ENCODE results near the gene SPP2.

Gene SPP2

GRCh38 chr2:234075947-234076346 lies 25.4 kb downstream of the SPP2 start:
- no peak overlapping the region for H3K4me3 ChIP-seq (replicated peaks; ENCODE audit: insufficient read depth, low read length)
- H3K27ac ChIP-seq (replicated peaks): no peak overlapping the region
- TF ChIP-seq GABPA (IDR thresholded peaks at IDR 0.05; ENCODE audit: low read depth) (no peak), CTCF (IDR thresholded peaks at IDR 0.05; ENCODE audit: insufficient read depth, low read length) (no peak), SPI1 (IDR thresholded peaks at IDR 0.05; ENCODE audit: borderline replicate concordance, low read depth) (no peak), REST (IDR thresholded peaks at IDR 0.05; ENCODE audit: insufficient replicate concordance, low read depth) (no peak), POLR2AphosphoS5 (IDR thresholded peaks at IDR 0.05; ENCODE audit: low read depth) (no peak)
- DNase-seq (ENCODE audit: low read depth in 1 of 2, low spot score in 1 of 2): no peak
- H3K27me3 ChIP-seq (ENCODE audit: insufficient read depth, poor library complexity, severe bottlenecking): no peaks in the 10 kb centered on the region

GRCh38 chr2:234076451-234076850 lies 25.9 kb downstream of the SPP2 start:
- no peak for DNase-seq (ENCODE audit: low read depth in 1 of 2, low spot score in 1 of 2)
- H3K4me3 ChIP-seq (replicated peaks; ENCODE audit: insufficient read depth, low read length): no peak overlapping the region
- H3K27ac ChIP-seq (replicated peaks): no peak overlapping the region
- H3K27me3 ChIP-seq (ENCODE audit: insufficient read depth, poor library complexity, severe bottlenecking): no peaks in the 10 kb centered on the region
- no peak for TF ChIP-seq GABPA (IDR thresholded peaks at IDR 0.05; ENCODE audit: low read depth)
- no peak for TF ChIP-seq CTCF (IDR thresholded peaks at IDR 0.05; ENCODE audit: insufficient read depth, low read length)
- TF ChIP-seq REST (IDR thresholded peaks at IDR 0.05; ENCODE audit: insufficient replicate concordance, low read depth): no peak
- no peak for TF ChIP-seq SPI1 (IDR thresholded peaks at IDR 0.05; ENCODE audit: borderline replicate concordance, low read depth)
- no peak for TF ChIP-seq POLR2AphosphoS5 (IDR thresholded peaks at IDR 0.05; ENCODE audit: low read depth)

- Histone ChIP-seq H3K27me3 (ENCODE audit: insufficient read depth, poor library complexity, severe bottlenecking) (no peaks in the 10 kb centered on the region), H3K4me3 (replicated peaks; ENCODE audit: insufficient read depth, low read length) (no peak overlapping the region), H3K27ac (replicated peaks) (no peak overlapping the region)
- DNase-seq (ENCODE audit: low read depth in 1 of 2, low spot score in 1 of 2): no peak
- TF ChIP-seq POLR2AphosphoS5 (IDR thresholded peaks at IDR 0.05; ENCODE audit: low read depth) (no peak), SPI1 (IDR thresholded peaks at IDR 0.05; ENCODE audit: borderline replicate concordance, low read depth) (no peak)
These were observed 27.6 kb downstream of the SPP2 start for GRCh38 chr2:234078129-234078528.

GRCh38 chr2:234081970-234082822 lies 31.7 kb downstream of the SPP2 start:
- Histone ChIP-seq H3K27ac (replicated peaks) (no peak overlapping the region), H3K27me3 (ENCODE audit: insufficient read depth, poor library complexity, severe bottlenecking) (peaks cover 2% of the 10 kb centered on the region), H3K4me3 (replicated peaks; ENCODE audit: insufficient read depth, low read length) (no peak overlapping the region)
- no peak for DNase-seq (ENCODE audit: low read depth in 1 of 2, low spot score in 1 of 2)
- no peak for TF ChIP-seq SPI1 (IDR thresholded peaks at IDR 0.05; ENCODE audit: borderline replicate concordance, low read depth)
- no peak for TF ChIP-seq POLR2AphosphoS5 (IDR thresholded peaks at IDR 0.05; ENCODE audit: low read depth)
- no peak for TF ChIP-seq CTCF (IDR thresholded peaks at IDR 0.05; ENCODE audit: insufficient read depth, low read length)
- TF ChIP-seq GABPA (IDR thresholded peaks at IDR 0.05; ENCODE audit: low read depth): no peak
- TF ChIP-seq REST (IDR thresholded peaks at IDR 0.05; ENCODE audit: insufficient replicate concordance, low read depth): no peak
